GM12875 (cell line): ENCODE measurements around the gene HLA-C.

ENCODE experiments used
- H3K4me3 ChIP-seq: one replicate; pipeline ENCODE4 v1.5.1; 2011; ENCODE audit warnings: low read depth, low read length, control low read depth
- CTCF ChIP-seq: IDR thresholded peaks from 2 replicates; pipeline ENCODE4 v1.5.1; 2011; ENCODE audit warnings: low read depth, mild to moderate bottlenecking, control low read depth, inconsistent platforms, low read length, moderate library complexity, borderline replicate concordance; ENCODE audit not compliant: insufficient read depth

HLA-C gene

DNA sequence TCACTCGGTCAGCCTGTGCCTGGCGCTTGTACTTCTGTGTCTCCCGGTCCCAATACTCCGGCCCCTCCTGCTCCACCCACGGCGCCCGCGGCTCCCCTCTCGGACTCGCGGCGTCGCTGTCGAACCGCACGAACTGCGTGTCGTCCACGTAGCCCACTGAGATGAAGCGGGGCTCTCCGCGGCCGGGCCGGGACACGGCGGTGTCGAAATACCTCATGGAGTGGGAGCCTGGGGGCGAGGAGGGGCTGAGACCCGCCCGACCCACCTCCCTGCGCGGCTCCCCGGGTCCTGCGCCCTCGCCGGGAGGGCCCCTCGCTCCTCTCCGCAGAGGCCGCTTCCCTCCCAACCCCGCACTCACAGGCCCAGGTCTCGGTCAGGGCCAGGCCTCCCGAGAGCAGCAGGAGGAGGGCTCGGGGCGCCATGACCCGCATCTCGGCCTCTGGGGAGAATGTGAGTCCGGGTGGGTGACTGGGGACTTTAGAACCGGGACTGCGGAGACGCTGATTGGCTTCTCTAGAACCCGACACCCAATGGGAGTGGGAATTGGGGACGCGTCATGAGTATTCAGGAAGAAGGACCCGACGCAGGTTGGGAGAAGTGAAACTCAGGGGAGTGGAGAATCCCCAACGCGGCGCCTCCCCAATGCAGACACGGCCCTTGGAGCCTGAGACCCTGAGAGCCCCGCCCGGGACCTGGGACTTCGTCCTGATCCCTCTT, at the start of gene HLA-C:
TSS of gene HLA-C (minus strand) at position 452 of the 717 bp plus-strand sequence. CDS start at position 431, 21 bp downstream.
- H3K4me3 ChIP-seq = peak within 1 kb of the TSS; percentile 82
- no peak for TF ChIP-seq CTCF

DNA sequence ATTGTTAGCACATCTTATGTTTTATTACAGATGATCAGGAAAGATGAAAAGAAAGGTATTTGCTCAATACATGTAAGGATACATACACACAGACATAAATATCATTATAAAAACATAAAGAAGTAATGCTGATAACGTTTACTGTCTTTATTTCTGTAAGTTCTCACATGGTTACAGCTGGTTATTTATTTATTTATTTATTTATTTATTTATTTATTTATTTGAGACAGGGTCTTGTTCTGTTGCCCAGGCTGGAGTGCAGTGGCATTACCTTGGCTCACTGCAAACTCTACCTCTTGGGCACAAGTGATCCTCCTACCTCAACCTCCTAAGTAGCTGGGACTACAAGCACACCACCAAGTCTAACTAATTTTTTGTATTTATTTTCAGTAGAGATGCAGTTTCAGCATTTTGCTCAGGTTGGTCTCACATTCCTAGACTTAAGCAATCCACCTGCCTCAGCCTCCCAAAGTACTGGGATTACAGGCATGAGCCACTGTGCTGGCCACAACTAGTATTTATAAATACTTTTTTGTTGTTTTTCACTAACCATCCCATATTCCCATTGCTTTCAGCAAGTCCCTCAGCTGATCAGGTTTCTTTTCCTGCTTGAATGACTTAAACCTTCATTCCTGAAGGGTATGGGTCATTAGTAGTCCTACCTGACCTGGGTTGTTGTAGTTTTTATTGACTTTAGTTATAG, 49.3 kb upstream of the HLA-C start:
- TF ChIP-seq CTCF = no peak
- H3K4me3 ChIP-seq = no peak overlapping the region

DNA sequence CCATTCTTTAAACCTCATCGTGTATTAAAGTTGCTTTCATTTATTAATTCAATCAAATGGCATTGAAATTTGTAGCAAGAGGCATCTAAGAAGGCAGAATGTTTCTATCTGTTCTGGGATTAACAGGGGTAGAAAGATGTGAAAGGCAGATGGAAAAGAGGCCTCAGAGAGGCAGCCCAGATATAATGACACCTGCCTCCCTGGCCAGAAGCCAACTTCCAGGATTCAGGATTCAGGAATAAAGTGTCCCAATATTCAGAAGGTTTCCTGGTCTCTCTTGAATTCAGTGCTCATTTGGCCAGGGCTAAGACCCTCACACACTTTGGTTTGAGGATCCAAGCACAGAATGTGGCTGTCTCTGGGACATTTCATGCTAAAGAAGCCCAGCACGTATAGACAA, 45.1 kb upstream of the HLA-C start:
- H3K4me3 ChIP-seq = no peak overlapping the region
- no peak for TF ChIP-seq CTCF

GRCh38 chr6:31309641-31310040, 37.7 kb upstream of the HLA-C start:
- TF ChIP-seq CTCF = no peak

DNA sequence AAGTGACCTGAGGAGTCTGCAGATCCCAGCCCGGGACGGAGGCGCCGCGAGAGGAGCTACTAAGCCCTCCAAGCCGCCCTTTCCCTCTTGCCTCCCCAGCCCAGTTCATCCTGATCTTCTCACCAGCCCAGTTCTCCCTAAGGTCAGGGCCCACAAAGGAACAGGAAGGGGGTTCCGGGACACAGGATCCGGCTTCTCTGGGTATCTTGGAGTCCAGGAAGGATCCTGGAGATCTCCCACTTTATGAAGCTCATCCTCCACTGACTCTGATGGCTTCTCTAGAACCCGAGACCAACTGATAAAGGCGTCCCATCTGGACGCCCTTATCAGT, 36.9 kb upstream of the HLA-C start:
- no peak overlapping the region for H3K4me3 ChIP-seq
- no peak for TF ChIP-seq CTCF

More at GRCh38 chr6:31309641-31310040, 37.7 kb upstream of the HLA-C start:
- no peak overlapping the region for H3K4me3 ChIP-seq

DNA sequence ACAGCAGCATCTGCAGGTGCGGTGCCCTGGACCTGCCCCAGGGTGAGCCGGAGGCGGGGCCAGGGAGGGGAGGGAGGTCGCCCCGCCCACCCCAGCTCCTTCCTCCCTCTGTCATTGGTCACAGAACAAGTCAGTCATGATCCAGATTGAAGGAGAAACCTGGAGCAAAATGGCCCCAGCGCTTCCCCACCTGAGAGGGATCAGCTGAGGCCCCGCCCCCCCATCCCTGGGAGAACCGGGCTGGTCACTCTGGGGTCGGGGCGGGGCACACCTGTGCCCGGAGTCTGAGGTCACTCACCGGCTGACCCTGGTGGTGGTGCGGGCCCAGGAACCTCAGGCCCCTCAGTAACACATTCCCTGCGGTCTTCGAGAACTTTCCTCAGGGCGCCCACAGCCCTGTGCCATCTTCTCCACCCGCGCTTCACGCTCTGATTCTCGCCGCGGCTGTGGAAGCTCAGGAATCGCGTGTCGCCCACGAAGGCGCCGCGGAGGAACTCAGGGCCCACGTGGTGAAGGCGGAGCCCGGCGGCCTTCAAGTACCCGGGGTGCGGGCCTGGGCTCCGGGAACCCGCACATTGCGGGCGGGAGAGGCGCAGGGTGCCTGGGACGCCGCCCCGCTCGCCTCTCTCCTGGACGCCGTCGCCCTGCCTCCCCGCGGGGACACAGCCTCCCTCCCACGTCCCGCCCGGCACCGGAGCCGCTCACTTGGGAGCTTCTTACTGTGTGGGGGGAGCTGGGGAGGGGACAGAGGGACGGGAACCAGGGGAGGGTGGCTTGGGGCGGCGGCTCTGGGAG, 36.4 kb upstream of the HLA-C start:
- no peak for TF ChIP-seq CTCF
- no peak overlapping the region for H3K4me3 ChIP-seq

- H3K4me3 ChIP-seq = no peak overlapping the region
- TF ChIP-seq CTCF = no peak
These were observed 35.8 kb upstream of the HLA-C start for GRCh38 chr6:31307669-31308049.
